ENCODE measurements around the gene OR2T4. TPM values are rescaled to one million over a fixed set of nuclear protein-coding genes. Genes with fewer than 3 reads are reported as not detected.

OR2T4 gene
- total RNA-seq (ENCODE audit: low replicate concordance) = not detected in 2 replicates

GRCh38 chr1:248361121-248361715 lies at the start of gene OR2T4:
Gene OR2T4 (plus strand): TSS chr1:248361665. CDS start chr1:248361665, 0 bp downstream.
- no peak for DNase-seq (ENCODE audit: low read depth)
- TF ChIP-seq CTCF (IDR thresholded peaks at IDR 0.05; ENCODE audit: insufficient read depth, low read length) = no peak
- no peak within 1 kb of the TSS for H3K4me3 ChIP-seq (ENCODE audit: low read depth, low read length)

GRCh38 chr1:248316796-248317195 lies 44.7 kb upstream of the OR2T4 start:
- DNase-seq (ENCODE audit: low read depth) = no peak
- no peak for TF ChIP-seq CTCF (IDR thresholded peaks at IDR 0.05; ENCODE audit: insufficient read depth, low read length)
- no peak overlapping the region for H3K4me3 ChIP-seq (ENCODE audit: low read depth, low read length)

- no peak for TF ChIP-seq CTCF (IDR thresholded peaks at IDR 0.05; ENCODE audit: insufficient read depth, low read length)
- H3K4me3 ChIP-seq (ENCODE audit: low read depth, low read length) = no peak within 1 kb of the TSS
- DNase-seq (ENCODE audit: low read depth) = no peak
These were observed 37.0 kb upstream of the OR2T4 start, which contains the start of gene OR2M7 for GRCh38 chr1:248324468-248324867. Gene OR2M7 (minus strand): TSS chr1:248324568. CDS start chr1:248324568, 0 bp downstream.

- DNase-seq (ENCODE audit: low read depth) = no peak
- no peak overlapping the region for H3K4me3 ChIP-seq (ENCODE audit: low read depth, low read length)
- TF ChIP-seq CTCF (IDR thresholded peaks at IDR 0.05; ENCODE audit: insufficient read depth, low read length) = no peak
These were observed 18.0 kb upstream of the OR2T4 start for GRCh38 chr1:248343451-248343850.

- H3K4me3 ChIP-seq (ENCODE audit: low read depth, low read length) = no peak within 1 kb of the TSS
- no peak for DNase-seq (ENCODE audit: low read depth)
- TF ChIP-seq CTCF (IDR thresholded peaks at IDR 0.05; ENCODE audit: insufficient read depth, low read length) = no peak
These were observed 13.0 kb upstream of the OR2T4 start, which contains the start of gene OR14C36 for GRCh38 chr1:248348475-248348874. Gene OR14C36 (plus strand): TSS chr1:248348775. CDS start chr1:248348775, 0 bp downstream.

GRCh38 chr1:248359415-248359814 lies 2.0 kb upstream of the OR2T4 start:
- DNase-seq (ENCODE audit: low read depth) = no peak
- no peak overlapping the region for H3K4me3 ChIP-seq (ENCODE audit: low read depth, low read length)
- no peak for TF ChIP-seq CTCF (IDR thresholded peaks at IDR 0.05; ENCODE audit: insufficient read depth, low read length)

- H3K4me3 ChIP-seq (ENCODE audit: low read depth, low read length) = no peak overlapping the region
- TF ChIP-seq CTCF (IDR thresholded peaks at IDR 0.05; ENCODE audit: insufficient read depth, low read length) = no peak
- DNase-seq (ENCODE audit: low read depth) = no peak
These were observed 5.1 kb downstream of the OR2T4 start for GRCh38 chr1:248366609-248367008.
